DND-41 (cell line): ENCODE results near the gene ITGA11.

Source experiments
- CTCF ChIP-seq: IDR thresholded peaks from 2 replicates; pipeline ENCODE4 v1.5.1; 2012; ENCODE audit warnings: borderline replicate concordance, low read length, moderate library complexity, mild to moderate bottlenecking; ENCODE audit not compliant: poor library complexity, severe bottlenecking; ENCODE audit errors: extremely low read depth
- EZH2 ChIP-seq: IDR thresholded peaks from 3 replicates; pipeline ENCODE4 v1.6.1; 2012; ENCODE audit warnings: borderline replicate concordance, low read depth, mild to moderate bottlenecking, moderate library complexity, low read length, inconsistent platforms; ENCODE audit not compliant: severe bottlenecking

GRCh38 chr15:68445351-68445750, 13.4 kb upstream of the ITGA11 start:
- TF ChIP-seq CTCF, result no peak
- no peak for TF ChIP-seq EZH2
